Activated naive CD4-positive, alpha-beta T cell treated with anti-CD3 and anti-CD28 coated beads, Interleukin-2, amount 50 U/mL, for 16 hours (primary cell): ENCODE data around the gene OPTN.
"Not testable (repeated sequence)": the region's sequence is repeated elsewhere in the genome, so short reads cannot be mapped to it uniquely, and the experiment has no call there.

Source experiments
- DNase-seq: peaks from one replicate; pipeline ENCODE4 v3.0.0-alpha.2; 2020

OPTN gene

GRCh38 chr10:13091801-13092200, 8.2 kb upstream of the OPTN start:
- DNase-seq, result no peak

DNA sequence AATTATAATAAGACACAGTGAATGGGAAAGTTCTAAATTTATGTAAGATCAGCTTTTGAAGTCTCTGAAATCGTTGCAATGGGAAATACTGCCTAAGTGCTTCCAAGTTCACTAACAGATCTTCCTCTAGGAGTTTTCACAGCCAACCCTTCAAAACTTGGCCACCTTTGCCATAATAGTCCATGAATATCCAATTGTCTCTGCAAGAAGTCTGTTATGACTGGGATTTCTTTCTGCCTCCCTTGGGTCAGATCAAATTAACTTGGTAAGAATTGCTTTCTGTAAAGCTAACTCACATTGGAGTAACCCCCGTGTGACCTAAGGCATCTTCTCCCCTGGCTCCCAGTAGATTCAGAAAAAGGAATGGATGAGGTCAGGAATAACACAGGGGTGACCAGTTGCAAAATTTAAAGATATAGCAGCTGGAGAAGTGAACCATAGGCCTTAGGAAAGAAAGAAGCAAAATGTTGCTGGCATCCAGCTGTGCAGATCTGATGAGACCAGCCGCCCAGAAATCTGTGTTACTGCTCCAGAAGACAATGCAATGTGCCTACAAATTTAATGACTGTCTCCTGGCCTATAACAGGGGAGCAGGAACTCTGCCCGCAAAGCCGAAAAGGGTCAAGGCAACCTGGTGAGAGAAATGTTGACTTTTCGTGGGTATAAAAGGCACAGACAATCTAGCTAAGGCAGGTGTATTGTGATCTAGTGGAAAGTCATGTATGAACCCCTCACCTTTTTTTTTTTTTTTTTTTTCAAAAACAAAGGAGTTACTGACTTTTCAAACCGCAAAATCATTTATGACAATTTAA, 7.5 kb upstream of the OPTN start:
- DNase-seq, result no peak

DNA sequence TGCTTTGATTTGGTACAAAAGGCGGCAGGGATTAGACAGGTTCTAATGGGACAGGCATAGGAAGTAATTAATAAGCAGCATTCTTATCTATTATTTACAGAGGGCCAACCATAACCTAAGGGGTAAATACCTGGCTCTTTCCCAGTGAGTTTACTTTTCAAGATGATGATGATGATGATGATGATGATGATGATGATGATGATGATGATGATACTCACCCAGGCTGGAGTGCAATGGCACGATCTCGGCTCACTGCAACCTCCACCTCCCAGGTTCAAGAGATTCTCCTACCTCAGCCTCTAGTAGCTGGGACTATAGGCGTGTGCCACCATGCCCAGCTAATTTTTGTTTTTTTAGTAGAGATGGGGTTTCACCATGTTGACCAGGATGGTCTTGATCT, 5.9 kb upstream of the OPTN start:
- not testable (repeated sequence) for DNase-seq

GRCh38 chr10:13095094-13095493, 4.9 kb upstream of the OPTN start:
- no peak for DNase-seq

GRCh38 chr10:13095929-13096328, 4.0 kb upstream of the OPTN start:
- DNase-seq, result no peak

- peak; percentile 24 for DNase-seq
Observed at GRCh38 chr10:13099144-13099665, 758 bp upstream of the OPTN start.

DNA sequence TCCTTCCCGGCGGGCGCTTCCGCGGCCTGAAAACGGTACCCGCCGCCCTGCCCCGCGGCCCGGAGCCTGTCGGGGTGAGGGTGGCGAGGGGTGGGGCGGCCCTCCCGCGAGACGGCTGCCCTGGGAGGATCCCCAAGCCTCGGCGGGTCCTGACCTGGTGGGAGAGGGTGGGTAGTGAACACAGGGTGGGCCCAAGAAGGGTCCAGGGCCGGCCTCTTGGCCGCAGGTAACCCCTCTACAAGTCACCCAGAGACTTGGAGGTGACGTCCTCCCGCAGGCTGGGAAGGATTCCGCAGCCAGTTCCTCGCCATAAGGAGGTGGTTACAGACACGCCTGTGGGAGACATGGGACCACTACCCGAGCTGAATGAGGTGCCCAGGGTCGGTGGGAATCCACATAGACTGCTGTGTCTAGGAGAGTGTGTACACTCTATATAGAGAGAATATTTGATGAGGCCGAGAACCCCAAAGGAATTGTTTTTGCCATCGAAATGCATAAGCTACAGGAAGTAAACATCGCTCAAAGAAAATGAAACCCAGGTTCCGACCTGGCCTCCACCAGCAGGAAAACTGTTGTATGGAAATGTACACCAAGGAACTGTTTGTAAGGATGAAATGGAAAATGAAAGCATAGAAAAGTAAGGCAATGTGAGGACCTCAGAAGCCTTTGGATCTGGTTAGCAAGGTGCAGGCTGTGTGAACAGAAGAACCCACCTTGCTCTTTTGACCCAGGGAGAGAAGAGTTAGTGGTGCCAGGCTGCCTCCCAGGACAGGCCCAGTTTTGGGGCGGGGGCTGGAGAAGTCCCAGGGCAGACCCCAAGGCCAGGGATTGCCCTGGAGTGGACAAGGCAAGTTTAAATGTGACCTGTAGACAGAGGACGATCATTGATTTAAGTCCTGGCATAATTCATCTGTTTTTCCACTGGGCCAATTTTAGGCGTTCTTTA, 659 bp downstream of the OPTN start:
- DNase-seq, result peak; percentile 24

GRCh38 chr10:13102002-13102794, 2.2 kb downstream of the OPTN start:
- no peak for DNase-seq

DNA sequence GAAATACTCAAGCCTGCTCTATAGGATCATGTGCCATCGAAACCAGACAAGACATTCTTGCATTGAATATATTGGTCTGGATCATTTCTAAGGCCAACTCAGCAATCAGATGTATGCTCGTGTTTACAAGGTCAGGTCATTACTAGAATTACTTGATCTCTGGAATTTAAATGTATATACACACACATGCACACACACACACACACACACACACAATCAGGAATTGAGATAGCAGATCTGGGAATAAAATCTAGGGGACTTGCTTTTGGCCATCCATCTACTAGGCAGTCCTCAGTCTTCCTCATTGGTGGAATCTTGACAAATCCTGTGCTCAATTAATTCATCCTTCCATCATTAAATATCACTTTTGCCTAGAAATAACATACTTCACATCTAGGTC, 3.6 kb downstream of the OPTN start:
- no peak for DNase-seq

GRCh38 chr10:13104697-13105096, 4.7 kb downstream of the OPTN start:
- no peak for DNase-seq

DNA sequence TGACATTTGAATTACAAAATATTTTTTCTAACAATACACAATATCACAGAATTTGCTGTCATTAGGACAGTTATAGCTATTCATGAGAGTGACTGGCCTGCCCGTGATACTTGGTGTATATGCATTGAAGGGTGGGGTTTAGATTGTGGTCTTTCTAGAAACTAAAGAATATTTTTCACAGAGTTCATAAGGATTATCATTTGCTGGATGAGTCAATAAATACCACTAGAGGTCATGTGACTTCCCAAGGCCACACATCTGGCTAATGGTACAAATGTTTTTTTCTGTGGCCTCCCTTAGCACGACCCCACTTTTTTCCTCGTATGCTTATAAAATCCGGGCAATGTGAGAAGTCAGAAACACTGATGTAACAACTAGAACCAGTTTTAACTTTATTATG, 5.2 kb downstream of the OPTN start:
- DNase-seq, result no peak

DNA sequence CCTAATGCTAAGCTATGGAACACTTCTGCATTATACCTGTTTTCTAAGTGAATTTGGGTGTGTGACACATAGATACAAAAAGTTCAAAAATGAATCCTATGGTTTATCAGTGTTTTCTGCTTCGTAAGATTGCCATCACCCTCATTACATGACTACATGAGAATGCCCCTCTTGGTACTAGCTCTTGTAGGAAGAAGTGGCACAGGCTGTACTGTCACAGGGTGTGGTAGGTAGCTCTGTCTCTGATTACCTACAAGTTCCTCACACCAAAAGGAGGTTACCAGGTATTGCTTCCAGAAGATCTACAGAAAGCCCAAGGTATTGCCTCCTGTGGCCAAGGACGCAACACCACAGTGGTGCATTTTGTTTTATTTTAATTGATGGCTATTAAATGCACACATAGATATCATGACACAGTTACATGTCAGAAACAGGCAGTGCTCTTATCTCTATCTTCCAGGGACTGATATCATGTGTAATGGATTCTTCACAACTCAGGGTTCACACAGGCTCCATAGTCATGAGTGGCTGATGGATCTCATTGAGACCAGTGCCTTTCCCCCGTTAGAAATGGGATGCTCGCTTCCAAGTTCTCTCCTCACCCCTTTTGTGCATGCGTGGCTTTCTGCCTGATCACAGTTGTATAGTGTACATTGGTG, 6.6 kb downstream of the OPTN start:
- DNase-seq, result no peak

DNA sequence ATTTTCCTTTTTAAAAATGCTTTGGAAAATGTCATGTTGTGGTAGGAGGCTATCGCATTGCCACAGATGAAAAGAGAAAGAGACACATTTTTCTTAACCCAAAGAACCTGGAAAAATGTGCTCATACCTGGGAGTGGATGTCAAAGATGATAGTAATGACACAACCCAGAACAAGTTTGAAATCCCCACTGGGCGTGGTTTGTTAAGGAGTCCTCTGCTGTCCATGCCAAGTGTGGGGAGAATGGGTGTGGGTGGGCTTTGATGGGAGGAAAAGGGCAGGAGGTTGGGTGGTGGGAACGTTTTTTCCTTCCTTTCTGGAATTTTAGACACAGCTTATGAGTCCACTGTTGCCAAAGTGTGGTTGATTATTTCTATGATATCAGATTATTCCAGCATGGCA, 10.9 kb downstream of the OPTN start:
- DNase-seq, result no peak

DNA sequence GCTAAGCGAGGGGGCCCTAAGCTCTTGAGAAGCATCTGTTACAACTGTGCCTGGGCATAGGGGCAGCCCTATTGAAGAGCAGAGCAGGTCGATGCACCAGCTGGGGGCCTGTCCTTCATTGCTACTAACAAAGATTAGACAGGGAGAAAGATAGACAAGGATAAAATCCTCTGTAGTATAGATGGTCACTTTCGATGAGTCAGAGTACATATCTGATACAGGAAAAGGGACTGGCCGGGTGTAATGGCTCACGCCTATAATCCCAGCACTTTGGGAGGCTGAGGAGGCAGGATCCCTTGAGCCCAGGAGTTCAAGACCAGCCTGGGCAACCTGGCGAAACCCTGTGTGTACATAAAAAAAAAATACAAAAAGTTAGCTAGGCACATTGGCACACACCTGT, 13.6 kb downstream of the OPTN start:
- no peak for DNase-seq

DNA sequence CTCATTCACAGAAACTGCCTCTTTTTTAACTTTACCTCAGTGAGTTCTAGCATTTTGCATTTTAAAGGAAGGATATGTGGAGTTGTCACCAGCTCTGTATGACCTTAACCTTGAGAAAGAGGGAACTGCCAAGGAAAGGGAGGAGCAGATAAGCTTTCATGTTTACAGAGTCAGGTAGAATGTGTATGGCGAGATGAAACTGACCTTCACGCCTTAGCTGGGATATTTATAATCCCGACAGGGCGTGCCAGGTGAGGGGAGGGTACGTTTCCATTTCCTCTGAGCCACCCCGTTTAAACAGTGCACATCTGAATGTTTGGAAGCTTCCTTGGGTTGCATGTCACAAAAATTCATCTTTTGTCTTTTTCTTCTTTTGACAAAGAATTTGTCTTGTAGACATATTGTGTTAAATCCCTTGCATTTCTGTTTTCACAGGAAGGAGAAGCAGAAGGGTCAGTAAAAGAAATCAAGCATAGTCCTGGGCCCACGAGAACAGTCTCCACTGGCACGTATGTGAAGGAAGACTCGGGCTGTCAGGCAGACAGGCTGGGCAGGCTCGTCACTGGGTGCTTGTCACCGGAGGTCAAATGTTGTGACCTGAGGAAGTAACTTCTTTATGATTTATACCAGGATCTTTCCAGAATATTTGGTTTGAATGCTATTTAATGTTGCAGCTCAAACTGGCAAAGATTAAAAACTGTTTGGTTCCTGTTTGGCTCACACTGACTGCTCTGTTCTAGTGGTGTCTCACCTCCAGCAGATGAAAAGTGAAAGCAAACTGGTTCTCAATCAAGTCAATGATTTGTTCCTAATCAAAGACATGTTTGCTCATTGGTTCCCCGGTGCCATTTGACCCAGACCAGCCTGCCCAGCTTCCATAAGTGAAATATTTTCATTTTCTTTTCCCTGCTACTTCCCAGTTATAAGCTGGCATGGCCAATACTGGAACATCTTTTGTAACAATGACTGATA, 16.2 kb downstream of the OPTN start:
- no peak for DNase-seq

- no peak for DNase-seq
Observed at GRCh38 chr10:13117841-13118783, 18.1 kb downstream of the OPTN start.

DNA sequence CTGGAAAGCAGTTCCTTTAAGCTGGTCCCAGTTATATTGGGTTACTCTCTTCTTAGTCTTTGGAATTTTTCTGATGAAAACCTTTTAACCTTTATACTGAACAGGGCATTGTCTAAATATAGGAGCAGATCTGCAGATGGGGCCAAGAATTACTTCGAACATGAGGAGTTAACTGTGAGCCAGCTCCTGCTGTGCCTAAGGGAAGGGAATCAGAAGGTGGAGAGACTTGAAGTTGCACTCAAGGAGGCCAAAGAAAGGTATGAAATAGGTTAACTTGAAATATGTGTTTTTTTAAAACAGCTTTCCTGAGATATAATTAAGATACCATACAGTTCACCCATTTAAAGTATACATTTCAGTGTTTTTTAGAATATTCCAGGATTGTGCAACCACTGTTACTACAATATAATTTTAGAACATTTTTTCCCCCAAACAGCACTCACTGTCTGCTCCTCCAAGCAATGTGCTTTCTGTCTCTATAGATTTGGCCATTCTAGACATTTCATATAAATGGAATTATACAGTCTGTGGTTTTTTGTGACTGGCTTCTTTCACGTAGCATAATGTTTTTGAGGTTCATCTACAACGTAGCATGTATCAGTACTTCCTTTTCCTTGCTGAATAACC, 18.9 kb downstream of the OPTN start:
- DNase-seq, result no peak

- no peak for DNase-seq
Observed at GRCh38 chr10:13120786-13121499, 21.0 kb downstream of the OPTN start.

DNA sequence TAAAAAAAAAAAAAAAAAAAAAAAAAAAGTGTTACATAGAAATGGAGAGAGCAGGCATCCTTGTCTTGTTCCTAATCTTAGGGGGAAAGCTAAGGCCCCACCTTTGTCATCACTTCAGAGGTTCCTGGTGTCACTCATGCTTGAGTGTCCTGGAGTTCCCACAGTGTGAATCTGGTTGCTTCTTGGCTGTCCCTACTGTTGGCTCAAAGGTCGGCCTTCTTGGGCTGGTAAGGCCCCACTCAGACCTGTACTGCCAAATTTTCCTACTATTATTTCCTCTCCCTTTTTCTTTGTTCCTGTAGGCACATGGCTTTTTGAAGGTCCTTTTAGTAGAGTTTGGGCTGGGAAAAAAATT, 21.5 kb downstream of the OPTN start:
- no peak for DNase-seq
